DND-41 (cell line): Measurements from ENCODE around the gene ANXA4.
"Not testable (repeated sequence)": the region's sequence is repeated elsewhere in the genome, so short reads cannot be mapped to it uniquely, and the experiment has no call there.

Experiments used
- EZH2 ChIP-seq: IDR thresholded peaks from 3 replicates; pipeline ENCODE4 v1.6.1; 2012; ENCODE audit warnings: borderline replicate concordance, low read depth, mild to moderate bottlenecking, moderate library complexity, low read length, inconsistent platforms; ENCODE audit not compliant: severe bottlenecking
- TF ChIP-seq, protein P1 (sequence below): IDR thresholded peaks from 2 replicates; pipeline ENCODE4 v1.5.1; 2012; ENCODE audit warnings: borderline replicate concordance, low read length, moderate library complexity, mild to moderate bottlenecking; ENCODE audit not compliant: poor library complexity, severe bottlenecking; ENCODE audit errors: extremely low read depth

DNA sequence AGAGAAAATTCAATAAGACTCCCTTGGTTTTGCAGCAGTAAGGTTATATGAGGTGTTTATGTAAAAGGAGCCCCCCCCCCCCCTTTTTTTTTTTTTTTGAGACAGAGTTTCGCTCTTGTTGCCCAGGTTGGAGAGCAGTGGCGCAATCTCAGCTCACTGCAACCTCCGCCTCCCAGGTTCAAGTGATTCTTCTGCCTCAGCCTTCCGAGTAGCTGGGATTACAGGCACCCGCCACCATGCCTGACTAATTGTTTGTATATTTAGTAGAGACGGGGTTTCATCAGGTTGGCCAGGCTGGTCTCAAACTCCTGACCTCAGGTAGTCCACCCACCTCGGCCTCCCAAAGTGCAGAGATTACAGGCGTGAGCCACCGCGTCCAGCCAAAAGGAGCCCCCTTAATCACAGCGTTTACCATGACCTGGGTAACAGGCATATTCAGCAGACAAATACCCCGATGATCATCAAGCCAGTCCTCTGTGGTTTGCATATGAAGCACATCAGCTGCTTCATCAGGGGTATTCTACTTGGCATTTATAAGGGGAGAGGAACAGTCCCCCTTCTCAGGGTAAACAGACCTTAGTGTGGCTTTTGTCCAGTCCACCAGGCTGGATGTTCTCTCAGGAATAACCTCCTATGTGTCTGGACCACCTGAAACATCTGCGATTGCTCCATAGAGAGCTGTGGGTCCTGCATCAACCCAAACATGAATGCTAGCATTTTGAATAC, 32.5 kb downstream of the ANXA4 start:
- TF ChIP-seq, protein P1, sequence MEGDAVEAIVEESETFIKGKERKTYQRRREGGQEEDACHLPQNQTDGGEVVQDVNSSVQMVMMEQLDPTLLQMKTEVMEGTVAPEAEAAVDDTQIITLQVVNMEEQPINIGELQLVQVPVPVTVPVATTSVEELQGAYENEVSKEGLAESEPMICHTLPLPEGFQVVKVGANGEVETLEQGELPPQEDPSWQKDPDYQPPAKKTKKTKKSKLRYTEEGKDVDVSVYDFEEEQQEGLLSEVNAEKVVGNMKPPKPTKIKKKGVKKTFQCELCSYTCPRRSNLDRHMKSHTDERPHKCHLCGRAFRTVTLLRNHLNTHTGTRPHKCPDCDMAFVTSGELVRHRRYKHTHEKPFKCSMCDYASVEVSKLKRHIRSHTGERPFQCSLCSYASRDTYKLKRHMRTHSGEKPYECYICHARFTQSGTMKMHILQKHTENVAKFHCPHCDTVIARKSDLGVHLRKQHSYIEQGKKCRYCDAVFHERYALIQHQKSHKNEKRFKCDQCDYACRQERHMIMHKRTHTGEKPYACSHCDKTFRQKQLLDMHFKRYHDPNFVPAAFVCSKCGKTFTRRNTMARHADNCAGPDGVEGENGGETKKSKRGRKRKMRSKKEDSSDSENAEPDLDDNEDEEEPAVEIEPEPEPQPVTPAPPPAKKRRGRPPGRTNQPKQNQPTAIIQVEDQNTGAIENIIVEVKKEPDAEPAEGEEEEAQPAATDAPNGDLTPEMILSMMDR: not testable (repeated sequence)
- TF ChIP-seq EZH2: not testable (repeated sequence)
